H1 (cell line): Measurements from ENCODE around the gene FMNL1.

Experiments
- CEBPB ChIP-seq: IDR thresholded peaks from 2 replicates; pipeline ENCODE4 v1.6.1; 2012; ENCODE audit warnings: low read depth, low read length
- CREB1 ChIP-seq: IDR thresholded peaks from 2 replicates; pipeline ENCODE4 v1.6.1; 2012; ENCODE audit warnings: inconsistent platforms
- EP300 ChIP-seq, 2 experiments: IDR thresholded peaks; 1 replicate in 1 of 2; 2 replicates in 1 of 2; pipeline ENCODE4 v1.6.1; 2011 to 2012; ENCODE audit warnings: low read depth in 2 of 2, low read length in 2 of 2, mild to moderate bottlenecking in 2 of 2, borderline replicate concordance in 1 of 2, inconsistent platforms in 1 of 2, moderate library complexity in 1 of 2
- POLR2A ChIP-seq, 2 experiments: IDR thresholded peaks; 1 replicate in 1 of 2; 2 replicates in 1 of 2; pipeline ENCODE4 v1.6.1; 2011; ENCODE audit warnings: low read depth in 2 of 2, low read length in 2 of 2, mild to moderate bottlenecking in 2 of 2; ENCODE audit errors: control extremely low read depth in 1 of 2
- POLR2AphosphoS5 ChIP-seq: IDR thresholded peaks from 2 replicates; pipeline ENCODE4 v1.6.1; 2011; ENCODE audit warnings: low read depth, low read length
- TF ChIP-seq, protein P1 (sequence below), 3 experiments: IDR thresholded peaks; 1 replicate in 2 of 3; 2 replicates in 1 of 3; pipeline versions ENCODE4 v1.5.1 to v1.6.1; 2011; ENCODE audit warnings: low read length in 3 of 3, mild to moderate bottlenecking in 3 of 3, inconsistent platforms in 2 of 3, low read depth in 1 of 3, moderate library complexity in 1 of 3; ENCODE audit not compliant: insufficient read depth in 1 of 3; ENCODE audit errors: control extremely low read depth in 1 of 3

DNA sequence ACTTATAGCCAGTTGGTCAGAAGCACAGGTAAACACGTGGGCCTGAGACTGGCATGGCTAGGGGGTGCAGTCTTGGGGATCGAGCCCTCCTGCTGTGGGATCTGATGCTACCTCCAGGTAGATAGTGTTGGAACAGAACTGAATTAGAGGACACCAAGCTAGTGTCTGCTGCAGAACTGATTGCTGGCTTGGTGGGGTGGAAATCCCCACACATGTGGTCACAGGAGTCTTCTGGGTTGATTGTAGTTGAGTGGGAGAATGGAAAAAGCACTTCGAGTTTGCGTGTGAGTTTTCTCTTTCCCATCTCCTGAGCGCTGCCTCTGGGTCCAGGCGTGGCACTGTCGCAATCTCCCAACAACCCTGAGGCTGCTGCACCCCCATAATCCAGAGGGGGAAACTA is 48.2 kb downstream of the FMNL1 start:
- TF ChIP-seq, protein P1, sequence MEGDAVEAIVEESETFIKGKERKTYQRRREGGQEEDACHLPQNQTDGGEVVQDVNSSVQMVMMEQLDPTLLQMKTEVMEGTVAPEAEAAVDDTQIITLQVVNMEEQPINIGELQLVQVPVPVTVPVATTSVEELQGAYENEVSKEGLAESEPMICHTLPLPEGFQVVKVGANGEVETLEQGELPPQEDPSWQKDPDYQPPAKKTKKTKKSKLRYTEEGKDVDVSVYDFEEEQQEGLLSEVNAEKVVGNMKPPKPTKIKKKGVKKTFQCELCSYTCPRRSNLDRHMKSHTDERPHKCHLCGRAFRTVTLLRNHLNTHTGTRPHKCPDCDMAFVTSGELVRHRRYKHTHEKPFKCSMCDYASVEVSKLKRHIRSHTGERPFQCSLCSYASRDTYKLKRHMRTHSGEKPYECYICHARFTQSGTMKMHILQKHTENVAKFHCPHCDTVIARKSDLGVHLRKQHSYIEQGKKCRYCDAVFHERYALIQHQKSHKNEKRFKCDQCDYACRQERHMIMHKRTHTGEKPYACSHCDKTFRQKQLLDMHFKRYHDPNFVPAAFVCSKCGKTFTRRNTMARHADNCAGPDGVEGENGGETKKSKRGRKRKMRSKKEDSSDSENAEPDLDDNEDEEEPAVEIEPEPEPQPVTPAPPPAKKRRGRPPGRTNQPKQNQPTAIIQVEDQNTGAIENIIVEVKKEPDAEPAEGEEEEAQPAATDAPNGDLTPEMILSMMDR (IDR thresholded peaks at IDR 0.05; ENCODE audit: control extremely low read depth in 1 of 3, insufficient read depth in 1 of 3, low read depth in 1 of 3, low read length in 3 of 3): no peak
- TF ChIP-seq CEBPB (no peak), CREB1 (no peak), POLR2AphosphoS5 (no peak), POLR2A (IDR thresholded peaks at IDR 0.05; ENCODE audit: control extremely low read depth in 1 of 2, low read depth in 2 of 2, low read length in 2 of 2) (no peak), EP300 (IDR thresholded peaks at IDR 0.05; ENCODE audit: borderline replicate concordance in 1 of 2, low read depth in 2 of 2, low read length in 2 of 2) (no peak)
